ENCODE measurements around the gene FBXL14.

Gene FBXL14

GRCh38 chr12:1531654-1532374 lies 62.6 kb downstream of the FBXL14 start (continued):
- TF ChIP-seq, protein P1, sequence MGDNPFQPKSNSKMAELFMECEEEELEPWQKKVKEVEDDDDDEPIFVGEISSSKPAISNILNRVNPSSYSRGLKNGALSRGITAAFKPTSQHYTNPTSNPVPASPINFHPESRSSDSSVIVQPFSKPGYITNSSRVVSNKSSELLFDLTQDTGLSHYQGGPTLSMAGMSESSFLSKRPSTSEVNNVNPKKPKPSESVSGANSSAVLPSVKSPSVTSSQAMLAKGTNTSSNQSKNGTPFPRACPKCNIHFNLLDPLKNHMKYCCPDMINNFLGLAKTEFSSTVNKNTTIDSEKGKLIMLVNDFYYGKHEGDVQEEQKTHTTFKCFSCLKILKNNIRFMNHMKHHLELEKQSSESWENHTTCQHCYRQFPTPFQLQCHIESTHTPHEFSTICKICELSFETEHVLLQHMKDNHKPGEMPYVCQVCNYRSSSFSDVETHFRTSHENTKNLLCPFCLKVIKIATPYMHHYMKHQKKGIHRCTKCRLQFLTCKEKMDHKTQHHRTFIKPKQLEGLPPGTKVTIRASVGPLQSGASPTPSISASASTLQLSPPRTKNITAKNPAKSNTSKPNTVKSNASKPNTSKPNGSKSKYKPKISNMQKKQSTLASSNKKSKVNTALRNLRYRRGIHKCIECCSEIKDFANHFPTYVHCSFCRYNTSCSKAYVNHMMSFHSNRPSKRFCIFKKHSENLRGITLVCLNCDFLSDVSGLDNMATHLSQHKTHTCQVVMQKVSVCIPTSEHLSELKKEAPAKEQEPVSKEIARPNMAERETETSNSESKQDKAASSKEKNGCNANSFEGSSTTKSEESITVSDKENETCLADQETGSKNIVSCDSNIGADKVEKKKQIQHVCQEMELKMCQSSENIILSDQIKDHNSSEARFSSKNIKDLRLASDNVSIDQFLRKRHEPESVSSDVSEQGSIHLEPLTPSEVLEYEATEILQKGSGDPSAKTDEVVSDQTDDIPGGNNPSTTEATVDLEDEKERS (tag by site-specific recombination; IDR thresholded peaks at IDR 0.05): no peak
- no peak for TF ChIP-seq GLI4 (tag by site-specific recombination; IDR thresholded peaks at IDR 0.05)
- TF ChIP-seq, protein P2, sequence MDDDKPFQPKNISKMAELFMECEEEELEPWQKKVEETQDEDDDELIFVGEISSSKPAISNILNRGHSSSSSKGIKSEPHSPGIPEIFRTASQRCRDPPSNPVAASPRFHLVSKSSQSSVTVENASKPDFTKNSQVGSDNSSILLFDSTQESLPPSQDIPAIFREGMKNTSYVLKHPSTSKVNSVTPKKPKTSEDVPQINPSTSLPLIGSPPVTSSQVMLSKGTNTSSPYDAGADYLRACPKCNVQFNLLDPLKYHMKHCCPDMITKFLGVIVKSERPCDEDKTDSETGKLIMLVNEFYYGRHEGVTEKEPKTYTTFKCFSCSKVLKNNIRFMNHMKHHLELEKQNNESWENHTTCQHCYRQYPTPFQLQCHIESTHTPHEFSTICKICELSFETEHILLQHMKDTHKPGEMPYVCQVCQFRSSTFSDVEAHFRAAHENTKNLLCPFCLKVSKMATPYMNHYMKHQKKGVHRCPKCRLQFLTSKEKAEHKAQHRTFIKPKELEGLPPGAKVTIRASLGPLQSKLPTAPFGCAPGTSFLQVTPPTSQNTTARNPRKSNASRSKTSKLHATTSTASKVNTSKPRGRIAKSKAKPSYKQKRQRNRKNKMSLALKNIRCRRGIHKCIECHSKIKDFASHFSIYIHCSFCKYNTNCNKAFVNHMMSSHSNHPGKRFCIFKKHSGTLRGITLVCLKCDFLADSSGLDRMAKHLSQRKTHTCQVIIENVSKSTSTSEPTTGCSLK (tag by site-specific recombination; IDR thresholded peaks at IDR 0.05): no peak
- no peak for TF ChIP-seq YY2 (tag by site-specific recombination; IDR thresholded peaks at IDR 0.05)
- peak; percentile 25; the same call in 1 of the 2 replicates for TF ChIP-seq GLIS1 (tag by site-specific recombination; IDR thresholded peaks at IDR 0.05)
- TF ChIP-seq ZBTB48 (tag by site-specific recombination; IDR thresholded peaks at IDR 0.05): peak; percentile 97
- TF ChIP-seq PBX3 (CRISPR knock-in tag; IDR thresholded peaks at IDR 0.05): no peak
- TF ChIP-seq, protein P3, sequence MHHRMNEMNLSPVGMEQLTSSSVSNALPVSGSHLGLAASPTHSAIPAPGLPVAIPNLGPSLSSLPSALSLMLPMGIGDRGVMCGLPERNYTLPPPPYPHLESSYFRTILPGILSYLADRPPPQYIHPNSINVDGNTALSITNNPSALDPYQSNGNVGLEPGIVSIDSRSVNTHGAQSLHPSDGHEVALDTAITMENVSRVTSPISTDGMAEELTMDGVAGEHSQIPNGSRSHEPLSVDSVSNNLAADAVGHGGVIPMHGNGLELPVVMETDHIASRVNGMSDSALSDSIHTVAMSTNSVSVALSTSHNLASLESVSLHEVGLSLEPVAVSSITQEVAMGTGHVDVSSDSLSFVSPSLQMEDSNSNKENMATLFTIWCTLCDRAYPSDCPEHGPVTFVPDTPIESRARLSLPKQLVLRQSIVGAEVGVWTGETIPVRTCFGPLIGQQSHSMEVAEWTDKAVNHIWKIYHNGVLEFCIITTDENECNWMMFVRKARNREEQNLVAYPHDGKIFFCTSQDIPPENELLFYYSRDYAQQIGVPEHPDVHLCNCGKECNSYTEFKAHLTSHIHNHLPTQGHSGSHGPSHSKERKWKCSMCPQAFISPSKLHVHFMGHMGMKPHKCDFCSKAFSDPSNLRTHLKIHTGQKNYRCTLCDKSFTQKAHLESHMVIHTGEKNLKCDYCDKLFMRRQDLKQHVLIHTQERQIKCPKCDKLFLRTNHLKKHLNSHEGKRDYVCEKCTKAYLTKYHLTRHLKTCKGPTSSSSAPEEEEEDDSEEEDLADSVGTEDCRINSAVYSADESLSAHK (tag by site-specific recombination; IDR thresholded peaks at IDR 0.05): no peak
- no peak for TF ChIP-seq RBAK (tag by site-specific recombination; IDR thresholded peaks at IDR 0.05)
- TF ChIP-seq ZNF114 (tag by site-specific recombination; IDR thresholded peaks at IDR 0.05): no peak
- no peak for TF ChIP-seq ZNF530 (tag by site-specific recombination; IDR thresholded peaks at IDR 0.05; ENCODE audit: low read depth)
- no peak for TF ChIP-seq ZNF701 (tag by site-specific recombination; IDR thresholded peaks at IDR 0.05)
- no peak for TF ChIP-seq ZBTB7A (tag by site-specific recombination; IDR thresholded peaks at IDR 0.05; ENCODE audit: low read depth)

DNA sequence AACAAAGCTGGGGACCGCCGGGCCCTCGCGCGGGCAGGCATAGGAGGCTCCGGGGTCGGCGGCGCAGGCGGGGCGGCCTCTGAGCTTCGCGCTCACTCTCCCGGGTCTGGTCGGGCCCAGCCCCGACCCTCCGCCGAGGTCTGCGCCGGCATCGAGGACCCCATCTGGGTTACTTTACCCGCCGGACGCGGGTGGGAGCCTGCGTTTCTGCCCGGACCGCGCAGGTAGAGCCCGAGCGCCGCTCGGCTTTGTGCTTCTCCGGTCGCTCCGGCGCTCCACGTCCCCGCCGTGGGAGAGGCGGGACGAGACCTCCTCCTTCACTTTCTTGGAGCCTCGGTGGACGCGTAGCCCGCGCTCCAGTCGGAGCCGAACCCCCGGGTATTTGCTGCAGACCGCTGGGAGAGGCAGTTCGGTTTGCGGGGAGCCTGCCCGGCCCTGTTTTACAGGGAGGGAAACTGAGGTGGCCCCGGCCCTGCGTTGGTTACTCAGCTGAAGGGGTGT lies 63.2 kb downstream of the FBXL14 start:
- H3K4me1 ChIP-seq (ENCODE audit: control insufficient read depth, insufficient read depth, low read length): peaks cover 15% of the 10 kb centered on the region
- peak overlapping the region; percentile 56 for H3K4me3 ChIP-seq (ENCODE audit: low read depth, low read length)
- peak overlapping the region; percentile 84; the same call in 1 of the 2 replicates for H3K27ac ChIP-seq (ENCODE audit: extremely low read depth, low read depth, low read length)
- ChIA-PET POLR2A (interaction anchor here (1.1 kb wide), 1 partner anchor 62 kb away, joined by 5 read pairs; no protein-coding TSS in a partner anchor), CTCF (interaction anchor here (1.1 kb wide), 1 partner anchor 14 kb away, joined by 3 read pairs; no protein-coding TSS in a partner anchor)
- H3K9me3 ChIP-seq (ENCODE audit: control insufficient read depth, insufficient read depth, low read depth, low read length): no peaks in the 10 kb centered on the region
- H3K36me3 ChIP-seq (ENCODE audit: control insufficient read depth in 2 of 2, insufficient read depth in 1 of 2, low read length in 2 of 2): peaks cover 0 to 4% of the 10 kb centered on the region in 2 experiments; a peak in 1 of 3 replicates
- TF ChIP-seq CTCF (tag by site-specific recombination; IDR thresholded peaks at IDR 0.05): no peak
- no peak for TF ChIP-seq ZNF175 (tag by site-specific recombination; IDR thresholded peaks at IDR 0.05)
- TF ChIP-seq, protein P4, sequence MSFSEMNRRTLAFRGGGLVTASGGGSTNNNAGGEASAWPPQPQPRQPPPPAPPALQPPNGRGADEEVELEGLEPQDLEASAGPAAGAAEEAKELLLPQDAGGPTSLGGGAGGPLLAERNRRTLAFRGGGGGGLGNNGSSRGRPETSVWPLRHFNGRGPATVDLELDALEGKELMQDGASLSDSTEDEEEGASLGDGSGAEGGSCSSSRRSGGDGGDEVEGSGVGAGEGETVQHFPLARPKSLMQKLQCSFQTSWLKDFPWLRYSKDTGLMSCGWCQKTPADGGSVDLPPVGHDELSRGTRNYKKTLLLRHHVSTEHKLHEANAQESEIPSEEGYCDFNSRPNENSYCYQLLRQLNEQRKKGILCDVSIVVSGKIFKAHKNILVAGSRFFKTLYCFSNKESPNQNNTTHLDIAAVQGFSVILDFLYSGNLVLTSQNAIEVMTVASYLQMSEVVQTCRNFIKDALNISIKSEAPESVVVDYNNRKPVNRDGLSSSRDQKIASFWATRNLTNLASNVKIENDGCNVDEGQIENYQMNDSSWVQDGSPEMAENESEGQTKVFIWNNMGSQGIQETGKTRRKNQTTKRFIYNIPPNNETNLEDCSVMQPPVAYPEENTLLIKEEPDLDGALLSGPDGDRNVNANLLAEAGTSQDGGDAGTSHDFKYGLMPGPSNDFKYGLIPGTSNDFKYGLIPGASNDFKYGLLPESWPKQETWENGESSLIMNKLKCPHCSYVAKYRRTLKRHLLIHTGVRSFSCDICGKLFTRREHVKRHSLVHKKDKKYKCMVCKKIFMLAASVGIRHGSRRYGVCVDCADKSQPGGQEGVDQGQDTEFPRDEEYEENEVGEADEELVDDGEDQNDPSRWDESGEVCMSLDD (tag by site-specific recombination; IDR thresholded peaks at IDR 0.05): no peak
- no peak for TF ChIP-seq IKZF3 (tag by site-specific recombination; IDR thresholded peaks at IDR 0.05)
- peak; percentile 44; the same call in 1 of the 2 replicates for TF ChIP-seq ZNF394 (tag by site-specific recombination; IDR thresholded peaks at IDR 0.05; ENCODE audit: borderline replicate concordance)
- TF ChIP-seq ZNF510 (tag by site-specific recombination; IDR thresholded peaks at IDR 0.05; ENCODE audit: insufficient replicate concordance): no peak
- no peak for TF ChIP-seq ZNF629 (tag by site-specific recombination; IDR thresholded peaks at IDR 0.05)
